ENCODE data around the gene RUVBL2. TPM values are rescaled to one million over a fixed set of nuclear protein-coding genes. Genes with fewer than 3 reads are reported as not detected.
A peak's percentile ranks its signal among the peaks of the same experiment; 100 is the strongest.

The RUVBL2 gene
- 340 TPM for polyA plus RNA-seq (2012; ENCODE audit: insufficient read length, low read depth)

DNA sequence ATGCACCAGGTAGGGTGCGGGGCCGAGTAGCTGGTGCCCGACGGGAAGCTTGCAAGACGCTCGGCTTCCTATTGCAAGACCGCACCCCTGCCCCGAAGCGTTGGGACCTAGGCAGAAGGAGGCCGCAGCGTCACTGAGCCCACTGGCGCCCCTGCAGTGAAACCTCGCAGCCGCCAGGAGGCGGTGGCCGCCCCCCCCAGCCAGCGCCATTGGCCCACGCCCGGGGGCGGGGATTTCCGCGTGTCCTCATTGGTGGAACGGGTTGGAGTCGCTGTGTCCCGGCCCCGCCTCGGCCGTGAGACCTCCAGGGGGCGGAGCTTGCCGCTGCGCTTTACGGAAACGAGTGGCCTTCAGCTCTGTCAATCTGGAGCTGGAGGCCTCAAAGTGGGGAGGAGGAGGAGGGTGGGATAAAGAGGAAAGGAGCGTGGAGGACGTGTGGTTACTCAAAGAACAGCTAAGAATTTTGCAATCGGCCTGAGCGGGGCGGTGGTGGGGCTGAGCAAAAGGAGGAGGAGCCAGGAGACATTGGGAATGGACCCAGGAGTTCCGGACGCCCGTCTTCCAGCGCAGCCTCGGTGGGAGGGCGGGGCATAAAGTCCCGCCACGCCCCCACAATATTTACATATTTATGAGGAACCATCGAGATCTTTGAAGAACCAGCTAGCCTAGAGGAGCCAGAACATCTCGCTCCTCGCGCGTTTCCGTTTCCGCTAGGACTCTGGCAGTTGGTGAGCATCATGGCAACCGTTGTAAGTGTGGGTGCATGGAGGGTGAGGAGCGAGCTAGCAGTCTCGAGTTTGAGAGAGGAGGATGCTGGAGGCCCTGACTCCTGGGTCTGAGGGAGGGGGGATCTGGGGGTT, at the start of gene RUVBL2, which contains the start of gene GYS1:
TSS of gene RUVBL2 (plus strand) at position 713 of the 860 bp plus-strand sequence. CDS start at position 738, 25 bp downstream.
TSS of gene GYS1 (minus strand) at position 135 of the 860 bp plus-strand sequence. CDS start 197 bp downstream, outside the sequence.
- TF ChIP-seq POLR2AphosphoS5 (IDR thresholded peaks at IDR 0.05; ENCODE audit: low read depth, low read length) (peak; percentile 85), TAF1 (IDR thresholded peaks at IDR 0.05; ENCODE audit: borderline replicate concordance, insufficient read depth, low read length) (peak; percentile 96), SIN3A (IDR thresholded peaks at IDR 0.05; ENCODE audit: borderline replicate concordance, insufficient read depth, low read length) (peak; percentile 87), FOXP2 (optimal IDR thresholded peaks at IDR 0.05; ENCODE audit: borderline replicate concordance, extremely low read depth, extremely low read length, insufficient read depth) (peak; percentile 19)
- TF ChIP-seq, protein P1, sequence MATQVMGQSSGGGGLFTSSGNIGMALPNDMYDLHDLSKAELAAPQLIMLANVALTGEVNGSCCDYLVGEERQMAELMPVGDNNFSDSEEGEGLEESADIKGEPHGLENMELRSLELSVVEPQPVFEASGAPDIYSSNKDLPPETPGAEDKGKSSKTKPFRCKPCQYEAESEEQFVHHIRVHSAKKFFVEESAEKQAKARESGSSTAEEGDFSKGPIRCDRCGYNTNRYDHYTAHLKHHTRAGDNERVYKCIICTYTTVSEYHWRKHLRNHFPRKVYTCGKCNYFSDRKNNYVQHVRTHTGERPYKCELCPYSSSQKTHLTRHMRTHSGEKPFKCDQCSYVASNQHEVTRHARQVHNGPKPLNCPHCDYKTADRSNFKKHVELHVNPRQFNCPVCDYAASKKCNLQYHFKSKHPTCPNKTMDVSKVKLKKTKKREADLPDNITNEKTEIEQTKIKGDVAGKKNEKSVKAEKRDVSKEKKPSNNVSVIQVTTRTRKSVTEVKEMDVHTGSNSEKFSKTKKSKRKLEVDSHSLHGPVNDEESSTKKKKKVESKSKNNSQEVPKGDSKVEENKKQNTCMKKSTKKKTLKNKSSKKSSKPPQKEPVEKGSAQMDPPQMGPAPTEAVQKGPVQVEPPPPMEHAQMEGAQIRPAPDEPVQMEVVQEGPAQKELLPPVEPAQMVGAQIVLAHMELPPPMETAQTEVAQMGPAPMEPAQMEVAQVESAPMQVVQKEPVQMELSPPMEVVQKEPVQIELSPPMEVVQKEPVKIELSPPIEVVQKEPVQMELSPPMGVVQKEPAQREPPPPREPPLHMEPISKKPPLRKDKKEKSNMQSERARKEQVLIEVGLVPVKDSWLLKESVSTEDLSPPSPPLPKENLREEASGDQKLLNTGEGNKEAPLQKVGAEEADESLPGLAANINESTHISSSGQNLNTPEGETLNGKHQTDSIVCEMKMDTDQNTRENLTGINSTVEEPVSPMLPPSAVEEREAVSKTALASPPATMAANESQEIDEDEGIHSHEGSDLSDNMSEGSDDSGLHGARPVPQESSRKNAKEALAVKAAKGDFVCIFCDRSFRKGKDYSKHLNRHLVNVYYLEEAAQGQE (IDR thresholded peaks at IDR 0.05; ENCODE audit: insufficient read depth in 1 of 2, low read depth in 2 of 2, low read length in 2 of 2) = no peak

DNA sequence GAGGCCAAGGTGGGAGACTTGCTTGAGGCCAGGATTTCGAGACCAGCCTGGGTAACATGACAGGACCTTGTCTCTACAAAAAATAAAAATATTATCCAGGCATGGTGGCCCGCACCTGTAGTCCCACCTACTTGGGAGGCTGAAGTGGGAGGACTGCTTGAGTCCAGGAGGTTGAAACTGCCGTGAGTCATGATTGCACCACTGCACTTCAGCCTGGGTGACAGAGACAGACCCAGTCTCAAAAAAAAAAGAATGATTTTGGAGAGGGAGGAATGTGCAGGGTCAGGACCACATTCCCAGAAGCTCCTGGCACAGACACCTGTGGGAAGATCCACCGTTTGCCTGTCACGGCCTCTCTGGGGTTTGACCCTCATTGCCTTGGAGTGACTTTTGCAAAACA, 48.3 kb upstream of the RUVBL2 start:
- TF ChIP-seq FOXP2 (optimal IDR thresholded peaks at IDR 0.05; ENCODE audit: borderline replicate concordance, extremely low read depth, extremely low read length, insufficient read depth) = no peak
- TF ChIP-seq, protein P1 (IDR thresholded peaks at IDR 0.05; ENCODE audit: insufficient read depth in 1 of 2, low read depth in 2 of 2, low read length in 2 of 2) = no peak
- no peak for TF ChIP-seq SIN3A (IDR thresholded peaks at IDR 0.05; ENCODE audit: borderline replicate concordance, insufficient read depth, low read length)
- TF ChIP-seq TAF1 (IDR thresholded peaks at IDR 0.05; ENCODE audit: borderline replicate concordance, insufficient read depth, low read length) = no peak
- TF ChIP-seq POLR2AphosphoS5 (IDR thresholded peaks at IDR 0.05; ENCODE audit: low read depth, low read length) = no peak

DNA sequence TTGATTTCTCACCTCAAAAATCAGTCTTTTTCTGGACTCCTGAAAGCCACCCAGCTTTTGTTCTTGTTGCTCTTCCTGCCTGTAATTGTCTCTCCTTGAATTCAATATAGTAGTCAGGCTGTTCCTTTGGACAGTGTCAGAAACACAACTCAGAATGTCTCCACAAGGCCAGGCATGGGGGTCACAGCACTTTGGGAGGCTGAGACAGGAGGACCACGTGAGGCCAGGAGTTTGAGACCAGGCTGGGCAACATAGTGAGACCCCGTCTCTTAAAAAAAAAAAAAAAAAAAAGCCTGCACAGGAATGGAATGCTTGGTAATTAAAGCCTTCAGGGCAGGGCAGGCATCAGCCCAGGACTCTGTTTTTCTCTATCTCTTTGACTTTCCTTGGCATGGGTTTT, 47.9 kb upstream of the RUVBL2 start:
- TF ChIP-seq TAF1 (IDR thresholded peaks at IDR 0.05; ENCODE audit: borderline replicate concordance, insufficient read depth, low read length) (no peak), FOXP2 (optimal IDR thresholded peaks at IDR 0.05; ENCODE audit: borderline replicate concordance, extremely low read depth, extremely low read length, insufficient read depth) (no peak), SIN3A (IDR thresholded peaks at IDR 0.05; ENCODE audit: borderline replicate concordance, insufficient read depth, low read length) (no peak), POLR2AphosphoS5 (IDR thresholded peaks at IDR 0.05; ENCODE audit: low read depth, low read length) (no peak)
- TF ChIP-seq, protein P1 (IDR thresholded peaks at IDR 0.05; ENCODE audit: insufficient read depth in 1 of 2, low read depth in 2 of 2, low read length in 2 of 2) = no peak

DNA sequence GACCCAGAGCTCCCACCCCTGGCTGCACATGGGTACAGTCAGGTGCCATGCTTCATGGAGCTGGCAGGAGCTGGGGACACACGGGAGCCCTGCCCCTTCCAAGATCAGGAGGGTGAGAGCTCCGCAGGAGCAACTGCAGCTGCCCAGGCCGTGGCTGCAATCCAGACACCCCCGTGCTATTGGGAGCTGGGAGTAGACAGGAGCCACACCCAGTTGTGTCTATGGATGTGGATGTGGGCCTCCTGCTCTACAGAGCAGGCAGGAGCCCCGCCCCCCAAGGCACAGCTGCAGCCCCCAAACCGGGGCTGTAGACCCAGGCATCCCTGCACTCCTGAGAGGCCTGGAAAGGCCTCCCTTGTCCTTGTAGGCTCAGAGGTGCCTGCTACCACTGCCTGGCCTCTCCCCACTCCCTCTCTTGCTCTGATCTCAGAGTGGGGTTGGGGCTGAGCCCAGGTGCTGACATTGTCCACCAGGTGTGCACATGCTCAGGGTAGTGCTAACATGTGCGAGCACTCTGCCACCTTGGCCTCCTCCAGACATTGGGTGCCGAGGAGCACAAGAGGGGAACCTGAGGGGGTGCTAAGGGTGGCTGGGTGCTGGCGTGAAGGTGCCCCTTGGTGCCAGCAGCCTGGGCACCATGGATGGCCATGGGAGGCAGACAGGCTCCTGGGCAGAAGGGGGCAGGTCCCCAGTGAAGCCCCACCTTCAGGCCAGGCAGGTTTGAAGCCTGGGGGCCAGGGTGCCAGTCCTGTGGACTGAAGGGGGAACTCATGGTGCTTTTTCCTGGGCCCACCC, 47.0 kb upstream of the RUVBL2 start:
- TF ChIP-seq, protein P1 (IDR thresholded peaks at IDR 0.05; ENCODE audit: insufficient read depth in 1 of 2, low read depth in 2 of 2, low read length in 2 of 2) = no peak
- TF ChIP-seq TAF1 (IDR thresholded peaks at IDR 0.05; ENCODE audit: borderline replicate concordance, insufficient read depth, low read length) (no peak), POLR2AphosphoS5 (IDR thresholded peaks at IDR 0.05; ENCODE audit: low read depth, low read length) (no peak), SIN3A (IDR thresholded peaks at IDR 0.05; ENCODE audit: borderline replicate concordance, insufficient read depth, low read length) (no peak), FOXP2 (optimal IDR thresholded peaks at IDR 0.05; ENCODE audit: borderline replicate concordance, extremely low read depth, extremely low read length, insufficient read depth) (no peak)

Measured in PFSK-1 (cell line).